ENCODE data around the gene STRADA. TPM values are rescaled to one million over a fixed set of nuclear protein-coding genes. Genes with fewer than 3 reads are reported as not detected.

Gene STRADA
- total and polyA plus RNA-seq, 2 of the 8 experiments (the other 6 are each of a cell fraction or from before 2014, with no cell fraction given), result 35.6 to 43.3 TPM

GRCh38 chr17:63752707-63753106 lies 11.1 kb upstream of the STRADA start:
- Histone ChIP-seq H3K79me1 (ENCODE audit: low read depth, low read length) (no peaks in the 10 kb centered on the region), H3K4me1 (replicated peaks in 1 of 4; ENCODE audit: control insufficient read depth in 3 of 4, insufficient read depth in 4 of 4, low read length in 3 of 4) (no peaks in the 10 kb centered on the region), H3K27me3 (replicated peaks in 1 of 4; ENCODE audit: control insufficient read depth in 3 of 4, extremely low read depth in 1 of 4, insufficient read depth in 3 of 4, low read length in 3 of 4) (no peaks in the 10 kb centered on the region), H3K27ac (ENCODE audit: low read depth, low read length) (no peak overlapping the region), H2BK20ac (ENCODE audit: low read length) (no peak overlapping the region), H3K4ac (replicated peaks; ENCODE audit: insufficient read length, low read depth, low read length) (no peak overlapping the region), H3K56ac (replicated peaks; ENCODE audit: insufficient read length, low read depth, low read length) (no peak overlapping the region), H2AK5ac (ENCODE audit: low read depth, low read length) (no peak overlapping the region), H3K23ac (ENCODE audit: insufficient read length) (no peak overlapping the region), H2BK120ac (replicated peaks; ENCODE audit: low read depth, low read length) (no peak overlapping the region), H3K4me2 (ENCODE audit: insufficient read depth in 1 of 2, low read depth in 2 of 2, low read length in 2 of 2) (no peak overlapping the region), H2BK5ac (ENCODE audit: low read depth, low read length) (no peak overlapping the region), H3K14ac (ENCODE audit: insufficient read length) (no peak overlapping the region), H2AFZ (ENCODE audit: low read length) (no peak overlapping the region), H2BK15ac (ENCODE audit: low read length) (no peak overlapping the region), H3K36me3 (ENCODE audit: control insufficient read depth in 2 of 4, insufficient read depth in 4 of 4, low read length in 3 of 4) (peaks cover 18 to 71% (median 47%) of the 10 kb centered on the region in 4 experiments), H3K9me3 (ENCODE audit: insufficient read depth in 2 of 2, low read depth in 1 of 2, low read length in 1 of 2) (no peaks in the 10 kb centered on the region), H3K23me2 (ENCODE audit: low read depth, low read length) (no peaks in the 10 kb centered on the region), H3K4me3 (ENCODE audit: extremely low read depth in 1 of 4, insufficient read depth in 2 of 4, low read depth in 3 of 4, low read length in 4 of 4) (no peak overlapping the region), H4K20me1 (replicated peaks in 1 of 2; ENCODE audit: control insufficient read depth in 1 of 2, insufficient read depth in 2 of 2, low read length in 2 of 2) (no peaks in the 10 kb centered on the region), H4K91ac (replicated peaks; ENCODE audit: insufficient read length, low read length) (no peak overlapping the region), H4K8ac (ENCODE audit: extremely low read depth, insufficient read depth, low read length) (no peak overlapping the region), H2BK12ac (ENCODE audit: low read depth, low read length) (no peak overlapping the region), H3K9ac (replicated peaks in 1 of 4; ENCODE audit: extremely low read depth in 1 of 4, low read depth in 3 of 4, low read length in 3 of 4) (no peak overlapping the region), H3K79me2 (ENCODE audit: control insufficient read depth in 1 of 2, insufficient read depth in 2 of 2, low read length in 2 of 2) (no peaks in the 10 kb centered on the region), H4K5ac (ENCODE audit: insufficient read length, low read depth, low read length) (no peak overlapping the region), H3K18ac (ENCODE audit: extremely low read depth, low read length) (no peak overlapping the region)
- DNase-seq (ENCODE audit: low read depth in 1 of 2, low spot score in 2 of 2) (no peak), FAIRE-seq (no peak)
- 100% methylated on average over 1 of the region's 1 CpG; no CpG with 5 or more reads in 1 of the 2 experiments for whole genome bisulfite sequencing, 2 experiments (ENCODE audit: extremely low coverage in 1 of 2, insufficient coverage in 1 of 2, insufficient read length in 1 of 2, insufficient replicate concordance in 2 of 2, low coverage in 1 of 2, low lambda C conversion rate in 2 of 2, missing lambda C conversion rate in 1 of 2)
- no peak for TF ChIP-seq KDM4A (IDR thresholded peaks at IDR 0.05; ENCODE audit: low read depth, low read length, severe bottlenecking)
- TF ChIP-seq EZH2 (IDR thresholded peaks at IDR 0.05; ENCODE audit: low read depth, low read length, severe bottlenecking), result no peak
- TF ChIP-seq TEAD4 (IDR thresholded peaks at IDR 0.05; ENCODE audit: low read depth, low read length), result no peak
- no peak for TF ChIP-seq CBX5 (IDR thresholded peaks at IDR 0.05; ENCODE audit: low read depth, low read length)
- no peak for TF ChIP-seq RXRA (IDR thresholded peaks at IDR 0.05; ENCODE audit: insufficient read depth, low read depth, low read length)
- no peak for TF ChIP-seq RAD21 (IDR thresholded peaks at IDR 0.05 in 1 of 2, conservative IDR thresholded peaks at IDR 0.05 in 1 of 2; ENCODE audit: low read depth in 2 of 2, low read length in 2 of 2)
- TF ChIP-seq YY1 (IDR thresholded peaks at IDR 0.05; ENCODE audit: low read depth, low read length), result no peak
- TF ChIP-seq BRCA1 (IDR thresholded peaks at IDR 0.05; ENCODE audit: low read depth, low read length), result no peak
- TF ChIP-seq EGR1 (IDR thresholded peaks at IDR 0.05; ENCODE audit: borderline replicate concordance, low read depth, low read length), result no peak
- TF ChIP-seq RBBP5 (IDR thresholded peaks at IDR 0.05; ENCODE audit: borderline replicate concordance, low read depth, low read length), result no peak
- TF ChIP-seq ASH2L (IDR thresholded peaks at IDR 0.05; ENCODE audit: low read length), result no peak
- no peak for TF ChIP-seq RFX5 (IDR thresholded peaks at IDR 0.05; ENCODE audit: borderline replicate concordance, low read depth, low read length)
- POLR2A ChIA-PET (ENCODE audit: partially characterized antibody), result interaction anchor here (3.2 kb wide), 1 partner anchor 21 kb away, joined by 8 read pairs; the partner anchor contains the start of genes CCDC47 and DDX42
- CTCF ChIA-PET (ENCODE audit: partially characterized antibody), result no interaction called here

Measured in H1 (cell line).